Measurements from ENCODE around the gene DPP10.

- TF ChIP-seq CTCF (IDR thresholded peaks at IDR 0.05; ENCODE audit: low read length) (no peak), EZH2 (IDR thresholded peaks at IDR 0.05; ENCODE audit: borderline replicate concordance, low read length) (no peak)
Measured at GRCh38 chr2:114688241-114688640, 245.8 kb downstream of the DPP10 start.

Data from OCI-LY1 (cell line).